Aorta (tissue), 5 donors: ENCODE data around the gene TMEM132C. TPM values are rescaled to one million over a fixed set of nuclear protein-coding genes. Genes with fewer than 3 reads are reported as not detected.

Source experiments
- ATAC-seq: fragments of 200-7000 bp; cut with Tn5 transposase; one replicate; pipeline ENCODE4 v1.9.1; 2022; ENCODE audit warnings: moderate library complexity; ENCODE audit not compliant: low FRiP score
- DNase-seq, 2 donors: peaks; one replicate each; pipeline ENCODE4 v3.0.0-alpha.2; 2020
- H3K27ac ChIP-seq, 2 donors: one replicate each; pipeline ENCODE4 v1.5.1; 2013; ENCODE audit warnings: low read length in 2 of 2, mild to moderate bottlenecking in 2 of 2, moderate library complexity in 2 of 2, control low read depth in 1 of 2, inconsistent platforms in 1 of 2, low read depth in 1 of 2
- H3K27me3 ChIP-seq, 2 donors: one replicate each; pipeline ENCODE4 v1.6.1; 2013; ENCODE audit warnings: control low read depth in 1 of 2, low read length in 1 of 2, mild to moderate bottlenecking in 1 of 2, moderate library complexity in 1 of 2; ENCODE audit not compliant: insufficient read depth in 2 of 2, control insufficient read depth in 1 of 2
- H3K36me3 ChIP-seq, 2 donors: one replicate each; pipeline ENCODE4 v1.6.1; 2013; ENCODE audit warnings: control low read depth in 1 of 2, low read length in 1 of 2, mild to moderate bottlenecking in 1 of 2; ENCODE audit not compliant: insufficient read depth in 2 of 2, control insufficient read depth in 1 of 2
- H3K4me1 ChIP-seq, 2 donors: one replicate each; pipeline ENCODE4 v1.6.1; 2013; ENCODE audit warnings: low read length in 2 of 2, control low read depth in 1 of 2, mild to moderate bottlenecking in 1 of 2, moderate library complexity in 1 of 2; ENCODE audit not compliant: insufficient read depth in 2 of 2, control insufficient read depth in 1 of 2
- H3K4me3 ChIP-seq, 2 donors: one replicate each; pipeline ENCODE4 v1.5.1; 2013; ENCODE audit warnings: low read length in 2 of 2, control low read depth in 1 of 2, mild to moderate bottlenecking in 1 of 2
- H3K9me3 ChIP-seq: one replicate; pipeline ENCODE4 v1.6.1; 2013; ENCODE audit warnings: mild to moderate bottlenecking, low read length; ENCODE audit not compliant: control insufficient read depth
- WGBS, 2 donors: extraction: QIAGEN DNeasy Blood & Tissue Kit; methylation state at CpG; one replicate each; pipeline ENCODE4 v1.1.7; 2013; 5-methylcytosine and 5-hydroxymethylcytosine counted together
- intact Hi-C, 2 donors: fragments of 100-400 bp; cut with DNase I; formaldehyde crosslinking; loops; one replicate each; pipeline versions ENCODE4 v1.14.2 to v1.15.0; 2022
- polyA plus RNA-seq, 2 donors: library from polyadenylated mRNA; stranded (reverse); fragments of 200-250 nt; gene quantifications; one replicate each; pipeline ENCODE4 v1.2.3, GENCODE V29; 2013
- total RNA-seq, 2 donors: library from RNA; stranded (reverse); fragmentation: NEBNext Ultra II Directional; extraction: Animal tissue kit (Norgen Biotek cat#: 25700); gene quantifications; one replicate each; pipeline ENCODE4 v1.2.1, GENCODE V29; 2021
- donor health status: healthy with polysubstance abuse.
- donor health status: Bipolar disorder and iron deficiency.
- donor health status: DM: no; HTN: no; CAD: no.
- donor health status: DM: no; HTN: no; CAD: no.
- donor health status: DM: yes; HTN: yes; CAD: no.

Gene TMEM132C
- total and polyA plus RNA-seq, 4 donors = 0.49 to 0.78 TPM; not detected in 2

- Histone ChIP-seq H3K4me1 (no peaks in the 10 kb centered on the region), H3K9me3 (no peaks in the 10 kb centered on the region), H3K27me3 (peaks cover 0 to 2% of the 10 kb centered on the region in 2 donors), H3K27ac (no peak overlapping the region), H3K4me3 (no peak overlapping the region), H3K36me3 (no peaks in the 10 kb centered on the region)
- DNase-seq (no peak), ATAC-seq (no peak)
- intact Hi-C loops = no loop called here
Measured at GRCh38 chr12:128672428-128672827, 405.5 kb downstream of the TMEM132C start.

GRCh38 chr12:128672893-128673292 is 405.9 kb downstream of the TMEM132C start:
- no peaks in the 10 kb centered on the region for H3K36me3 ChIP-seq
- intact Hi-C loops = no loop called here
- DNase-seq (no peak), ATAC-seq (no peak)
- H3K27me3 ChIP-seq = peaks cover 0 to 2% of the 10 kb centered on the region in 2 donors
- H3K9me3 ChIP-seq = no peaks in the 10 kb centered on the region
- no peaks in the 10 kb centered on the region for H3K4me1 ChIP-seq
- H3K4me3 ChIP-seq = no peak overlapping the region
- 43 to 50% methylated on average over 4 of the region's 4 CpGs for WGBS, 2 donors
- H3K27ac ChIP-seq = no peak overlapping the region

GRCh38 chr12:128675576-128675975 is 408.6 kb downstream of the TMEM132C start:
- no peak overlapping the region for H3K4me3 ChIP-seq
- no peaks in the 10 kb centered on the region for H3K9me3 ChIP-seq
- H3K36me3 ChIP-seq = no peaks in the 10 kb centered on the region
- no peaks in the 10 kb centered on the region for H3K4me1 ChIP-seq
- no peak for DNase-seq
- ATAC-seq = no peak
- peaks cover 0 to 2% of the 10 kb centered on the region in 2 donors for H3K27me3 ChIP-seq
- no peak overlapping the region for H3K27ac ChIP-seq
- intact Hi-C loops = no loop called here

- no peak overlapping the region for H3K27ac ChIP-seq
- H3K4me1 ChIP-seq = no peaks in the 10 kb centered on the region
- no peaks in the 10 kb centered on the region for H3K36me3 ChIP-seq
- no peaks in the 10 kb centered on the region for H3K27me3 ChIP-seq
- H3K9me3 ChIP-seq = no peaks in the 10 kb centered on the region
- WGBS, 2 donors = 30 to 53% methylated on average over 2 of the region's 2 CpGs
- ATAC-seq (no peak), DNase-seq (no peak)
- no peak overlapping the region for H3K4me3 ChIP-seq
- intact Hi-C loops = no loop called here
Measured at GRCh38 chr12:128680555-128680954, 413.6 kb downstream of the TMEM132C start.

GRCh38 chr12:128682548-128683275 is 415.7 kb downstream of the TMEM132C start:
- 70 to 76% methylated on average over 20 of the region's 20 CpGs for WGBS, 2 donors
- H3K27me3 ChIP-seq = no peaks in the 10 kb centered on the region
- DNase-seq (no peak), ATAC-seq (no peak)
- H3K36me3 ChIP-seq = no peaks in the 10 kb centered on the region
- H3K4me1 ChIP-seq = no peaks in the 10 kb centered on the region
- no peaks in the 10 kb centered on the region for H3K9me3 ChIP-seq
- no peak overlapping the region for H3K4me3 ChIP-seq
- intact Hi-C loops = no loop called here
- no peak overlapping the region for H3K27ac ChIP-seq

GRCh38 chr12:128684352-128684751 is 417.4 kb downstream of the TMEM132C start:
- Histone ChIP-seq H3K27me3 (no peaks in the 10 kb centered on the region), H3K9me3 (no peaks in the 10 kb centered on the region), H3K36me3 (no peaks in the 10 kb centered on the region), H3K4me1 (no peaks in the 10 kb centered on the region), H3K27ac (no peak overlapping the region), H3K4me3 (no peak overlapping the region)
- 55 to 57% methylated on average over 9 of the region's 9 CpGs for WGBS, 2 donors
- peak; percentile 23 for ATAC-seq
- DNase-seq = no peak
- intact Hi-C loops = no loop called here

GRCh38 chr12:128685903-128686475 is 419.0 kb downstream of the TMEM132C start:
- Histone ChIP-seq H3K9me3 (no peaks in the 10 kb centered on the region), H3K27me3 (no peaks in the 10 kb centered on the region), H3K27ac (no peak overlapping the region), H3K4me3 (no peak overlapping the region), H3K36me3 (no peaks in the 10 kb centered on the region), H3K4me1 (no peaks in the 10 kb centered on the region)
- DNase-seq (no peak), ATAC-seq (no peak)
- 85 to 88% methylated on average over 11 of the region's 11 CpGs for WGBS, 2 donors
- intact Hi-C loops = no loop called here

GRCh38 chr12:128687851-128688250 is 420.9 kb downstream of the TMEM132C start:
- DNase-seq (no peak), ATAC-seq (no peak)
- no peaks in the 10 kb centered on the region for H3K27me3 ChIP-seq
- intact Hi-C loops = no loop called here
- 74 to 75% methylated on average over 7 of the region's 7 CpGs for WGBS, 2 donors
- H3K4me1 ChIP-seq = no peaks in the 10 kb centered on the region
- no peak overlapping the region for H3K27ac ChIP-seq
- no peak overlapping the region for H3K4me3 ChIP-seq
- no peaks in the 10 kb centered on the region for H3K36me3 ChIP-seq
- no peaks in the 10 kb centered on the region for H3K9me3 ChIP-seq

GRCh38 chr12:128690641-128691040 is 423.7 kb downstream of the TMEM132C start:
- Histone ChIP-seq H3K4me1 (no peaks in the 10 kb centered on the region), H3K4me3 (no peak overlapping the region), H3K27me3 (no peaks in the 10 kb centered on the region), H3K36me3 (no peaks in the 10 kb centered on the region), H3K9me3 (no peaks in the 10 kb centered on the region), H3K27ac (no peak overlapping the region)
- 62 to 65% methylated on average over 2 of the region's 2 CpGs for WGBS, 2 donors
- no peak for ATAC-seq
- DNase-seq = no peak
- intact Hi-C loops = no loop called here
